HEK293 (cell line): ENCODE data around the gene PRMT6.

Experiments
- CTCF ChIP-seq: fragments of 450-650 bp; formaldehyde crosslinking; IDR thresholded peaks from 2 replicates; pipeline ENCODE4 v1.5.1; 2016; ENCODE audit warnings: missing biosample characterization, missing genetic modification characterization
- KLF9 ChIP-seq: fragments of 450-650 bp; formaldehyde crosslinking; IDR thresholded peaks from 2 replicates; pipeline ENCODE4 v1.5.1; 2016; ENCODE audit warnings: missing biosample characterization, missing genetic modification characterization, low read depth
- PBX3 ChIP-seq: sonication (generic); formaldehyde crosslinking; IDR thresholded peaks from 2 replicates; pipeline ENCODE4 v1.8.1; 2022; ENCODE audit warnings: mild to moderate bottlenecking, moderate library complexity, missing genetic modification reagents
- RBAK ChIP-seq: fragments of 450-650 bp; formaldehyde crosslinking; IDR thresholded peaks from 2 replicates; pipeline ENCODE4 v1.5.1; 2016; ENCODE audit warnings: missing biosample characterization, missing genetic modification characterization
- REST ChIP-seq: fragments of 450-650 bp; formaldehyde crosslinking; IDR thresholded peaks from 2 replicates; pipeline ENCODE4 v1.5.1; 2016; ENCODE audit warnings: missing biosample characterization, missing genetic modification characterization
- ZBTB21 ChIP-seq: fragments of 450-650 bp; formaldehyde crosslinking; IDR thresholded peaks from 2 replicates; pipeline ENCODE4 v1.5.1; 2017; ENCODE audit warnings: missing biosample characterization, missing genetic modification characterization
- ZBTB8A ChIP-seq: fragments of 450-650 bp; formaldehyde crosslinking; IDR thresholded peaks from 2 replicates; pipeline ENCODE4 v1.5.1; 2016; ENCODE audit warnings: missing biosample characterization, missing genetic modification characterization
- ZEB2 ChIP-seq: fragments of 450-650 bp; formaldehyde crosslinking; IDR thresholded peaks from 2 replicates; pipeline ENCODE4 v1.5.1; 2016; ENCODE audit warnings: missing biosample characterization, missing genetic modification characterization
- ZNF140 ChIP-seq: fragments of 450-650 bp; formaldehyde crosslinking; IDR thresholded peaks from 2 replicates; pipeline ENCODE4 v1.5.1; 2016; ENCODE audit warnings: missing biosample characterization, missing genetic modification characterization
- ZNF24 ChIP-seq: fragments of 450-650 bp; formaldehyde crosslinking; IDR thresholded peaks from 2 replicates; pipeline ENCODE4 v1.5.1; 2016; ENCODE audit warnings: missing biosample characterization, missing genetic modification characterization
- ZNF248 ChIP-seq: fragments of 450-650 bp; formaldehyde crosslinking; IDR thresholded peaks from 2 replicates; pipeline ENCODE4 v1.5.1; 2017; ENCODE audit warnings: missing biosample characterization, missing genetic modification characterization
- ZNF558 ChIP-seq: fragments of 450-650 bp; formaldehyde crosslinking; IDR thresholded peaks from 2 replicates; pipeline ENCODE4 v1.5.1; 2016; ENCODE audit warnings: missing biosample characterization, missing genetic modification characterization
- ZNF571 ChIP-seq: fragments of 450-650 bp; formaldehyde crosslinking; IDR thresholded peaks from 2 replicates; pipeline ENCODE4 v1.5.0; 2017; ENCODE audit warnings: missing biosample characterization, missing genetic modification characterization
- ZSCAN16 ChIP-seq: fragments of 450-650 bp; formaldehyde crosslinking; IDR thresholded peaks from 2 replicates; pipeline ENCODE4 v1.5.1; 2016; ENCODE audit warnings: missing biosample characterization, missing genetic modification characterization

- TF ChIP-seq ZNF248 = no peak
- TF ChIP-seq ZNF24 = no peak
- TF ChIP-seq ZNF140 = no peak
- no peak for TF ChIP-seq CTCF (tag by site-specific recombination)
- no peak for TF ChIP-seq ZNF571 (tag by site-specific recombination)
- TF ChIP-seq PBX3 (CRISPR knock-in tag) = no peak
- TF ChIP-seq REST (tag by site-specific recombination) = 0 out of 2 replicates have a peak, but pooled peaks have one; percentile 53
- TF ChIP-seq ZBTB21 (tag by site-specific recombination) = no peak
- TF ChIP-seq ZBTB8A (tag by site-specific recombination) = no peak
- TF ChIP-seq ZNF558 (tag by site-specific recombination) = no peak
- TF ChIP-seq ZSCAN16 (tag by site-specific recombination) = no peak
- no peak for TF ChIP-seq RBAK (tag by site-specific recombination)
- TF ChIP-seq ZEB2 (tag by site-specific recombination) = peak; percentile 13; the same call in 1 of the 2 replicates
- peak; percentile 64 for TF ChIP-seq KLF9 (tag by site-specific recombination)
These were observed 991 bp downstream of the PRMT6 start for GRCh38 chr1:107057197-107058133.
